NCI-H2107 (cell line): ENCODE data around the gene NOS3.
"Not testable (repeated sequence)": the region's sequence is repeated elsewhere in the genome, so short reads cannot be mapped to it uniquely, and the experiment has no call there.

Experiments
- DNase-seq: peaks from one replicate; lab custom pipeline; 2025; lab: John Stamatoyannopoulos, UW

NOS3 gene

GRCh38 chr7:151017370-151017952, 26.6 kb downstream of the NOS3 start:
- no peak for DNase-seq

- DNase-seq, result no peak
Observed at GRCh38 chr7:151017953-151018420, 27.2 kb downstream of the NOS3 start.

GRCh38 chr7:151018421-151019129, 27.8 kb downstream of the NOS3 start:
- no peak for DNase-seq

GRCh38 chr7:151019130-151019447, 28.3 kb downstream of the NOS3 start:
- no peak for DNase-seq

- no peak for DNase-seq
Observed at GRCh38 chr7:151020231-151020630, 29.4 kb downstream of the NOS3 start.

GRCh38 chr7:151023232-151023631, 32.4 kb downstream of the NOS3 start:
- DNase-seq, result no peak

DNA sequence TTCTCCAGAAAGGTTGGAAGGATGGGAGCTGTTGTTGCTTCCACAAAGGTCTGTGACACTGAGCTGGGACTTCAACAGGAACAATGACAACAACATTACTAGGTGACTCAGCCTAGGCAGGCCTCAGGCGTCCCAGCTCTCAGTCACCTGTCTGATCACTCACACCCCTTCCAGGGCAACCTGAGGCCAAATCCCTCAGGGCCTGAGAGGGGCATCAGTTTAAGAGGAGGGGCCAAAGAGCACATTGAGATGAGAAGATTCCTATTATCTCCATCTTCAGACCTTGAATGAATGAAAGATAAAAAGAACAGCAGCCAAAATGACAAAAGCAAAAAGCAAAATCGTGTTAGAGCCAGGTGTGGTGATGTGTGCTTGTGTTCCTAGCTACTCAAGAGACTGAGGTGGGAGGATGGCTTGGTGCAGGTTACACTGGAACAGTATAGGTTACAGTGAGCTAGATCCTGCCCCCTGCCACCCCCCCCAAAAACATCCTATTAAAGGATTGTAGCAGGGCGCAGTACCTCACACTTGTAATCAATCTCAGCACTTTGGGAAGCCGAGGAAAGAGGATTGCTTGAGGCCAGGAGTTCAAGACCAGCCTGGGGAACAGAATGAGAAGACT, 33.7 kb downstream of the NOS3 start, which contains the start of gene ATG9B:
TSS of gene ATG9B (minus strand) at position 60 of the 622 bp plus-strand sequence. CDS start 71 bp downstream, outside the sequence.
- DNase-seq, result no peak

DNA sequence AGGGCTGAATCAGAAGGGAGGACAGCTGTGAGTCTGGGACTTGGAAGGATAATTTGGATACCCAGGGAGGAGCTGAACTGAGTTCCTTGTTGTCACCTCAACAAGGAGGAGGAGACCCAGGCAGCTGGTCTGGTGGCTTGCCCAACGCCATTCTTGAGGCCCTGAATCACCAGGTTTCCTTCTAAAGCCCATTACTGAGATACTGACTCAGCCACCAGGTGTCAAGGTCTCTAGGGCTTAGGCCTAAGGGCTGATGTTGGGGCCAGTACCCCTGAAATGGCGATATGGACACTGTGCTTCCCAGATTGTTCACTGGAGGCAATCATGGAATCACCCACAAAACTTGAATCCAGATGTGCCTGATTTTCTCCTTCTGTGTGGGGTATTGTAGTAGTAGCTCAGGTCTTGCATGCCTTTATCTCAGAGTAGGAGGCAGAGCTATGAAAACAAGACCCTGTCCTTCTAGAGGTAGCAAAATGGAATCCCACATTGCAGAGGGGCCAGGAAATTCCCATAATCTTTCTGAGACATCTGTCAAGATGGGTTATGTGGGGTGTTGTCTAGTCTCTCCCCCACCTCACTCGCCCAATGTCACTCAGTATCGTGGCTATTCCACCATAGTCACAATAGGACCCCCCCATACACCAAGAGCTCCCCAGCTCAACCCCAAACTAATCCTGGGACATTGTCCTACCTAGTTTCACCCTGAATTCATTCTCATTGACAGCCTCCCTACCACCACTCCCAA, 35.3 kb downstream of the NOS3 start:
- no peak for DNase-seq

DNA sequence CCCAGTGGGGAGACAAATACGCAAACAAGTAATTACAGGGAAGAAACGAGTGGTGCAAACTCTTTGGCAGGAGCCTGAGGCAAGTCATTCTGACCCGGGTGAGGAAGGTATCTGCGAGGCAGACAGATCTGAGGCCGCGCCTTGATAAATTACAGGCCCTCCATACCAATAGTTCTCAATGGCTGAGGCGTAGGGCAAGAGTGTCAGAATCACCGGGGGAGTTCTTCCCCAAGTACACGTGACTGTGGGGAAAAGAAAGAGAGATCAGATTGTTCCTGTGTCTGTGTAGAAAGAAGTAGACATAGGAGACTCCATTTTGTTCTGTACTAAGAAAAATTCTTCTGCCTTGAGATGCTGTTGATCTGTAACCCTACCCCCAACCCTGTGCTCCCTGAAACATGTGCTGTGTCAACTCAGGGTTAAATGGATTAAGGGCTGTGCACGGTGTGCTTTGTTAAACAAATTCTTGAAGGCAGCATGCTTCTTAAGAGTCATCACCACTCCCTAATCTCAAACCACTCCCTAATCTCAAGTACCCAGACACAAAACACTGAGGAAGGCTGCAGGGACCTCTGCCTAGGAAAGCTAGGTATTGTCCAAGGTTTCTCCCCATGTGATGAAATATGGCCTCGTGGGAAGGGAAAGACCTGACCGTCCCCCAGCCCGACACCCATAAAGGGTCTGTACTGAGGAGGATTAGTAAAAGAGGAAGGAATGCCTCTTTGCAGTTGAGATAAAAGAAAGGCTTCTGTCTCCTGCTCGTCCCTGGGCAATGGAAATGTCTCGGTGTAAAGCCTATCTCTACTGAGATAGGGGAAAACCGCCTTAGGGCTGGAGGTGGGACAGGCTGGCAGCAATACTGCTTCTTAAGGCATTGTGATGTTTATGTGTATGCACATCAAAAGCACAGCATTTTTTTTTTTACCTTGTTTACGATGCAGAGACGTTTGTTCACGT, 36.2 kb downstream of the NOS3 start:
- DNase-seq, result not testable (repeated sequence)

GRCh38 chr7:151027728-151028130, 36.9 kb downstream of the NOS3 start:
- DNase-seq, result not testable (repeated sequence)

DNA sequence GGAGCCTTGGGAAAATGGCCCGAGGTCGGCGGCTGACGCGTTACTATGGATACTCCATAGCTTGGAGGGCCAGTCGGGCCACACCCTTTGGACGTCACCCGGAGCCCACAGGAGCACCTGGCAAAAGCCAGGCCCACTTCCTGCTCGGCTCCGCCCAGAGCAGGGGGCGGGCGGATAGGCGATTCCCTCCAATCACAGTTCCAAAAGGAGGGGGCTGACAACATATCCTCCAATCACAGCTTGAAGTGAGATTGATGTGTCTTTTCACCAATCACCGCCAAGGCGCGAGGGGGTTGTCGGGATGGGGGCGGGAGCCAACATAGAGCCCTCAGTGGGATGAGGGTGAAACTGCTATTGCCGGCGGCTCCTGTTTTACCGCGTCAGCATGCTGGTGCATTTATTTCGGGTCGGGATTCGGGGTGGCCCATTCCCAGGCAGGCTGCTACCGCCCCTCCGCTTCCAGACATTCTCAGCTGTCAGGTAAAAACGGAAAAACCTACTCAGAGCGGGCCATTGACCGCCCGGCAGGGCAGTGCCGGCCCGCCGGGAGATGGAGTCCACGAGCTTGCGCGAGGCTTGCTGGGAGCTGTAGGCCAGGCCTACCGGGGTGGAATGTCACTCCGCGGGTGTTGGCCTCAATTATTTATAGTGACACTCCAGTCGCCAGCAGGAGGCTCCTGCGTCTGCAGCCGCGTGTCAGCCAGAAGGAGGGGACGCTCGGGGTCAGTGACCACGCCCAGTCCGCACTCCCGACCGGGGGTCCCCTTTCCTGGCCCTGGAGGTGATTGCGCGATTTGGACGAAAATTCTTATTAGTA, 37.5 kb downstream of the NOS3 start, which contains the start of gene ABCB8:
TSS of gene ABCB8 (plus strand) at position 320 of the 817 bp plus-strand sequence. CDS start at position 386, 66 bp downstream.
- peak; percentile 95 for DNase-seq

DNA sequence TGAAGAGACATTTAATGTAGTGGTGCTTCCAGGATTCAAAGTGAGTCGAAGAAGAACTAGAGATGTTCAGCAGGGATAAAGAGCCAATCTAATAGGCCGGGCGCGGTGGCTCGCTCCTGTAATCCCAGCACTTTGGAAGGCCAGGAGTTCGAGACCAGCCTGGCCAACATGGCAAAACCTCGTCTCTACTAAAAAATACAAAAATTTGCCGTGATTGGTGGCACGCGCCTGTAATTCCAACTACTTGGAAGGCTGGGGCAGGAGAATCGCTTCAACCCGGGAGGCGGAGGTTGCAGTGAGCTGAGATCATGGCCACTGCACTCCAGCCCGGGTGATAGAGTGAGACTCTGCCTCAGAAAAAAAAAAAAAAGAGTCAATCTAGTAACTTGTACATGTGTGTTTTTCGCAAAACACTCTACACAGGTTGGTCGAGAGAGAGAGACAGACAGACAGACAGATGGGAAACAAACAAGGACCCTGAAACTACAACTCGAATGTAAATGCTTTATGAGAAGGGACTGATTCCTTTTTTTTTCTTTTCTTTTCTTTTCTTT, 38.2 kb downstream of the NOS3 start:
- no peak for DNase-seq

DNA sequence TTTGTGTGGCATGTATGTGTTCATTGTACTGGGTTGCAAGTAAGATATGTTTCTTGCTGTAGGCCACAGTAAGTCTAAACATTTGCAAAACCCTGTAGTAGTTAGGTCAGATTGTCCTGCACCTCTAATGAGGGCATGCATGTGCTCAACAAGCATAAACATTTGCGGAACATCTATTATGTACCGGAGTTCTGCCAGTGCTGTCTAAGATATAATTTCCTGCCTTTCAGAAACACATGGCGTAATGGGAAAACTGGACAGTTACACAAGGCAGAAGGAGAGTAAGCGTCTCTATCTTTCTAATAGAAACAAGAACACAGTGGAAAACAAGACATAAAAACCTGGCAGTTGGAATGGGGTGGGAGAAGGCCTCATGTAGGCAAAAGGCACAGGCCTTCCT, 40.2 kb downstream of the NOS3 start:
- no peak for DNase-seq

DNA sequence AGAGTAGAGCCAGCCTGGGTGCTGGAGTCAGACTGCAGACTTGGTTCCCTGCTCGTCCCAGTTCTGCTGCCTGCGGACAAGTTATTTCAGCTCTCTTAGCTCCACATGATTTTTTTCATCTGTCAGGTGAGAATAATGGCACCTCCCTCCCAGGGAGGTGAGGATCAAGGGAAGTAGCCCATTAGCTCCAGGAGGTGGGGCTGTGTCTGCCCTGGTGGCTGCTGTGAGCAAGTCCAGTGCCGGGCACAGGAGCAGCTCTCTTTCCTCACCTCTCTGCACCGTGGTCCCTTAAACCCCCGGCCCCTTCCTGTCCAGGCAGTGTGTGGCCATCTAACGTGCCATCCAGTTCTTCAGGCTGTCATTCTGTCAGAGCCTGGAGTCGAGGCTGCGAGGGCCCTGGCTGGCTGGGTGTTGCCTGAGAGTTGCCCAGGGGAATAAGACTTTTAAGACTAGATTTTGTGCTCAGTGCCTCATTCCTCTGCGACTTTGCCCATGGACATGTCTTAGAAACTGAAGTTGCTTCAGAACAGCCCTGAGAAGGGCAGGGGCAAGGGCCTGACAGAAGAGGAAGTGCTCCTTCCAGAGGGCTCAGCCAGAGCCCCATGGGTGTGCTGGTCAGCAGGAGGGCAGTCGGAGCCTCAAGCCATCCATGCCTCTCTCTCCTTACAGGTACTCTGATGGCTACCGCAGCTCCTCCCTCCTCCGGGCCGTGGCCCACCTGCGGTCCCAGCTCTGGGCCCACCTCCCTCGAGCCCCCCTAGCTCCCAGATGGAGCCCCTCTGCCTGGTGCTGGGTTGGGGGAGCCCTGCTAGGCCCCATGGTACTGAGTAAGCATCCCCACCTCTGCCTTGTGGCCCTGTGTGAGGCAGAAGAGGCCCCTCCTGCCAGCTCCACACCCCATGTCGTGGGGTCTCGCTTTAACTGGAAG, 42.4 kb downstream of the NOS3 start:
- no peak for DNase-seq

- DNase-seq, result no peak
Observed at GRCh38 chr7:151033864-151034249, 43.0 kb downstream of the NOS3 start.

GRCh38 chr7:151034312-151035025, 43.7 kb downstream of the NOS3 start:
- DNase-seq, result no peak

DNA sequence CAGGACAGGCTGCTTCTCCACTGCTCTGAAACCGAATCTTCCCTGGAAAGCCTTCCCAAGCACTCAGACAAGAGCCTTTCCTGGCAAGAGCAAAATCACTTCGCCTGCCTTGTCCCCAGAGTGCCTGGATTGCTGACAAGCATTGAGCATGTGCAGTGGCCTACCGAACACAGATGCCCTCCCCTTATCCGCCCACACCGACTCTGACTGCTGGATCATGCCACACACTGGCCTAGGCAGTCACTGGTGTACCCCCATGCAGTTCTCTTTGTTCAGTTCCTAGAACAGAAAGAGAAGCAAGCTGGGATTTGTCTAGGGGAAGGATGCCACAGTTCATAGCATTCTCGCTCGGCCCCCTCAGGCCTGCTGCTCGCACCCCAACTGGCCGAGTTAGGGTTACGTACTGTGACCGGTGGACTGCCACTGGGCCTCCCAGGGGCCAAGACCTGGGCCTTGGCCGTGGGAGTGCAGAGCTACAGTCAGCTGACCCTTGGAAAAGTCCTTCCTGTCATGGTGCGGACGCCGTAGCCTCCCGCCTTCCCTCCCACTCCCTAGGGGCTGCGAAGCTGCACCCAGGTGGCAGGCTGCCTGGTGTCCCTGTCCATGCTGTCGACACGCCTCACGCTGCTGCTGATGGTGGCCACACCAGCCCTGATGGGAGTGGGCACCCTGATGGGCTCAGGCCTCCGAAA, 44.4 kb downstream of the NOS3 start:
- no peak for DNase-seq

DNA sequence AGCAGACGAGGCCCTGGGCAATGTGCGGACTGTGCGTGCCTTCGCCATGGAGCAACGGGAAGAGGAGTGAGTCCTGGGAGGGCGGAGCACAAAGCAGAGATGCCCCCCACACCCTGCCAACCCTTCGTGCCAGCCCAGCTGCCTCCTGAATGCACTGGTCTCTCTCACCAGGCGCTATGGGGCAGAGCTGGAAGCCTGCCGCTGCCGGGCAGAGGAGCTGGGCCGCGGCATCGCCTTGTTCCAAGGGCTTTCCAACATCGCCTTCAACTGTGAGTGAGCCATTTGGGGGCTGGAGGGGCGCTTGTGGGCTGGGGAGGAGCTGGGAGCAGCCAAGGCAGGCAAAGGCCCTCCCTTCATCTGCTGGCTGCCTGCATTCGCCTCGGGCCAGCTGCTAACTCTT, 45.1 kb downstream of the NOS3 start:
- DNase-seq, result no peak
